HG03439 (cell line): Measurements from ENCODE around the gene C1orf198.

Source experiments
- ATAC-seq: cut with Tn5 transposase; IDR thresholded peaks from one replicate; pipeline ENCODE4 v1.9.1; 2021; ENCODE audit warnings: mild to moderate bottlenecking, moderate library complexity; ENCODE audit not compliant: unreplicated experiment

C1orf198 gene, protein sequence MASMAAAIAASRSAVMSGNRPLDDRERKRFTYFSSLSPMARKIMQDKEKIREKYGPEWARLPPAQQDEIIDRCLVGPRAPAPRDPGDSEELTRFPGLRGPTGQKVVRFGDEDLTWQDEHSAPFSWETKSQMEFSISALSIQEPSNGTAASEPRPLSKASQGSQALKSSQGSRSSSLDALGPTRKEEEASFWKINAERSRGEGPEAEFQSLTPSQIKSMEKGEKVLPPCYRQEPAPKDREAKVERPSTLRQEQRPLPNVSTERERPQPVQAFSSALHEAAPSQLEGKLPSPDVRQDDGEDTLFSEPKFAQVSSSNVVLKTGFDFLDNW

GRCh38 chr1:230867903-230868735 is at the start of gene C1orf198:
Gene C1orf198, minus strand, starts transcription at chr1:230868521. Its CDS starts 9 bp downstream, at chr1:230868512.
- ATAC-seq = peak; percentile 81

DNA sequence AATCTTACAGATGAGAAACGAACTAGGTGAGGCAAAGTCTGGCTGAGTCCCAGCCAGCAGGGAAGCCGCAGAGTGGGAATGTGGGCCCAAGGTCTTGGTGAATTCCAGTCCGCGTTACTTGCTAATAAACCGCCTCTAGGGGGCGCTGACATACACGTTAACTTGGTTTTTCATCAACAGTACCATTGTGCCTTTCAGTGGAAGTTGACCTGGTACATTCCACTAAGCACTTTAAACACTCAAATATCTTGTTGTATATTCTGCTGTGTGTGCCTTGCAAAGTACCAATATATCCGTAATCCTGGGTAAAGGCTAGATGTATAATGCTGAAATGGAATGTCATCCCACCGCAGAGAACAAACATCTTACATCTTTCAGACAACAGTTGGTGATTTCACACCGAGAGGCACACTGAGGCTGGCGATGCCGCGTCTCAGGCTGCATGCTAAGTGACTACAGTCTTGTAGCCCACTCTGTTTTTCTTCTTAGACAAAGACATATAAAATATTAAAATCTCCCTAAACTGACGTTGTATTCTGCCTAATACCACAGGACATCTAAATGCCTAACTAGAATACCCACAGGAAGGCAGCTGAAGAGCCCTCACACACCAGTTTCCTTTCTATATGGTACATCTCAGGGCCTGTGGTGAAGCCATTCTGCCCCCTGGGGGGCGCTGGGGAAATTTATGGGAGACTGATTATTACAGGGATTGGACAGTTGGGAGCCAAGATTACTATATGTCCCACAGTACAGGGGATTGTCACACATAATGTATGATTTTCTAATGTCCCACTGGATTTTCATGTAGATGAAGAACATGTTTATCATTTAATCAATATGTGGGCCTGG is 49.2 kb upstream of the C1orf198 start:
- no peak for ATAC-seq

DNA sequence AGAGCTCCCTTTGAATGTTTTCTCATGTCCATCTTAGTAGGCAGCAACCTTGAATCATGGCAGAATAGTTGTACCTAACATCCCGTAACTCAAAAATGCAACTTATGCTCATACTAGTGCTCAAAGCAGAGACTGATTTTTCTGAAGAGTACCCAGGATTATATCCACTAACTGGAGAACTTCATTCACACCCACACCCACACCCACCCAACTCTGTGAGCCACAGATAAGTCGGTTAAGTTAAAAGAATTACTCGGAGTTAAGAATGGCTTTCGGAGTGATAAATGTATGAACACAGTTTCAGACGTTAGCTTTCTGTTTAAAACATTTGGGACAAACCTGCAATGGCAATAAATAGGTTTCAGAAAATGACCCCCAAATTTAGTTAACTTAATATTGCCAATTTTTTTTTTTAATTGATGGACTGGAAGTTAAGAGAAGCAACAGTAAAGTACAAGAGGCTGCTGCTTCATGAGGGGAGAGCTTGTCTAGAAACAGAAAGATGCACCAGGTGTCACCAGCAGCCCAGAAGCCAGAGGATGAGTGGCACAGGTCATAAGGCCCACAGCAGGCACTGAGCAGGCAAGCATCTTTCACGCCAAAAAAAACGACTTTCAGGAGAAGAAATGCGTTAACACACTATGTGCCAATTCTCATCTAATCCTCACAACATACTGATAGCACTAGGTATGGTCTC is 48.4 kb upstream of the C1orf198 start:
- ATAC-seq = no peak

DNA sequence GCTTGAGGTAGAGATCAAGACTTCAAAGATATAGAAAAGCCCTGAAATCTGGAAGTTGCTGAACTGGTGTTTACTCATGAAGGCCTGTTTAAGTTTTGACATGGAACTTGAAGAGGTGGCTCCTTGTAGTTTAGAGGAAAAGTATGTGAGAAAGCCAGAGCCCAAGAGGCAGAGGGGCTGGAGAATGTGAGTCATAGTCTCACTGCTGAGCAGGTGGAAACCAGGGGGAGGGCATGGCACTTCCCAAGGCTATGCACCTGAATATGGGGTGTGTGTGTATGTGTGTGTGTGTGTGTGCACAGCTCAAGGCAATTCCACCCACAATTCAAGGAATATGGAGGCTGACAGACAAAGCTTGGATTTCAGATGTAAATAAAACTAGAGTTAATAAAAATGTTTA is 46.8 kb upstream of the C1orf198 start:
- ATAC-seq = no peak

- ATAC-seq = no peak
These were observed 45.2 kb upstream of the C1orf198 start for GRCh38 chr1:230913496-230913895.

GRCh38 chr1:230910755-230911117 is 42.4 kb upstream of the C1orf198 start:
- no peak for ATAC-seq

DNA sequence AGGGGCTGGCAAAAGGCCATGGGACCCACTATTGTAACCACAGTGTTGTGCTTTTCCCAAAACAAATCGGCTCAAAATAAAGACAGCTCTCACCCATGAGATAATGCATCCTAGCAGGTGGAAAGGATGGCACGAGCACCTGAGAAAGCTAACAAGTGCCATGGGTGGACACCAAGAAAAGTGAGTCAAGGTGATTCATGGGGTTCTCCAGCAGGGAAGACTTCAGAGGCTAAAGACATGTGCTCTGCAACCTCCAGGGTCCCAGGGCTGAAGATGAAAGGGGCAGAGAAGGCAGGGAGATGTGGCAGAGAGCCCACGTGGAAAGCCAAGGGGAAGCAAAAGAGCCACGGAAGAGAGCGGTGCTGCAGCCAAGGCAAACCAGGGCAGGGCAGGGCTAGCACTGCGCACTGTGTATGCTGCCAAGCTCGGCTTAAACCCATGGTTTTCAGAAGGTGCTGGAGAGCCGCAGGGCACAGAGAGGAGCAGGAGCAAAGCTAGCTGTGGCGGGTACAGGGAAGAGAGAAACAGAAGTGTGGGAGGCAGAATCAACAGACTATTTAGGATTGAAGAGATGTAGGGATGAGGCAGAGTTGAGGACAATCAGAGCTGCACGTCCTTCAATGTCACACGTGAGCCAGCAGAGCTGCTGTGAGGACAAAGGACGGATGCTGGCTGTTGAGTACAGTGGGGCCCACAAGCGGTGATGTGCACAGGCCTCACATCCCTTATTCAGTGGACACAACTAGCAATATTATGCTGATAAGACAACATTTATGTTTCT is 41.8 kb upstream of the C1orf198 start:
- no peak for ATAC-seq

DNA sequence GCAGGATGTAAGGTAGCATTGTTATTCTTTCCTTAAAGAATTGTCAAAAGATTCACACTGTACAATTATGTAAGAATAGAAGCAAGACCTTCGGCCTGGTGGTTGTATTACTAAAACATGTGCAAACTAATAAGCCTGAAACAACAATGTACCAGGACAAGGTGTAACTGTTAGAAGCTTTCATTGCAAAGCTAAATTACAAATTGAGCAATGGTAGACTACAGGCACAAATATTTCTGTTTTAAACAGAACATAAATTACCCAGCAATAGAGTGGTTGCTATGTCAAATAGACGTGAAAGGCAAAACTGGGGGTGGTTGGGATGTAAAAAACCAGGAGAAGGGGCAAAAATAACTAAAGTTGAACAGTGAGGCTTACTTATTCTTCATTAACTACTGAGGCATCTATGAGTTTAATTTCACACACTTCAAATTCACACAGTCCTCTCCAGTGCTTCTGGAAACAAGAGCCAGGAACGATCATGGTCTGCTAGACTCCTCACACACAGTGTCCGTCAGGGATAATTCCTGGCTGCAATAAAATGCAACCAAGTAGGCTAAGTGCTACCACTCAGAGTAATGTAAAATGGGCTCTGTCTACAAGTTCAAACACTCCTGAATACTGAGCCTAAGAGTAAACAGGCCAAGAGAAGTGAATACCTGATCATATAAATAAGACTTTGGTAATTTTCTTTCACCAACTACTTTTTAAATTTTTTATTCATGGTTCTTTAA is 39.3 kb upstream of the C1orf198 start:
- ATAC-seq = no peak

GRCh38 chr1:230906226-230906625 is 37.9 kb upstream of the C1orf198 start:
- ATAC-seq = no peak

- no peak for ATAC-seq
These were observed 37.4 kb upstream of the C1orf198 start for GRCh38 chr1:230905733-230906132.

- no peak for ATAC-seq
These were observed 34.1 kb upstream of the C1orf198 start for GRCh38 chr1:230902349-230902923.

DNA sequence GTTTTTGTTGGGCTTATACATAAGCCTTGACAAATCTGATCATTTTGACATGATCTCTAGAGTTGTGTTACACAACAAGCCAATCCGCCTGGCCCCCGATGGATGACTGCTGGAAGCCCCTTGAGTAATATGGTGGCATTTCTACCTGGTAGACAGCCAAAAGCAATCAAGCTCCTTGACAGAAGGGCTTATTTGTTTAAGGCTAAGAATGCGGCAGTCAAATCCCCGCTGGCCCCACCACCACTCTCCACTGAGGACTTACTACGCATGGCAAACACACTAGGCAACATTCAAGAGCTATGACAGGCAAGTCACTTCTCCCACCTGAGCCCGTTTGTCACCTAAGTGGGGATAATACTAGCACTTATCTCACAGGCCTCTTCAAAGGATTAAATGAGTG is 33.4 kb upstream of the C1orf198 start:
- no peak for ATAC-seq

DNA sequence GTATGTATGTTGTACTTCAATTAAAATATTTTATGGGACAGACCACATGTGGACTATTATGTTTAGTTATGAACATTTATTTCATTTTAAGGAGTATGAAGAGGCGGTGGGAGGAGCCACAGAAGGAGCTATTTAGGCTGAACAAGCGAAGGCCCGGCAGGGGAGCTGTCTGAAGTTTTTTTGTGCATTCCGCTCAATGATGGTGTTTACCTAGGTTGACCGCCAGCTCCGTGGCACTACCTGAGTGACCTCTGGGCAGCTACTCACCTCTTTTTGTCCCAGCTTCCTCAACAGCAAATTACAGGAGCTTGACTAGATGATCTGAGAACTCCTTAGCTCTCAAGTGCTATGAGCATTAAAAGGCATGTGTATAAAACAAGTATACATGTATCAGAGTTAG is 32.7 kb upstream of the C1orf198 start:
- ATAC-seq = no peak

DNA sequence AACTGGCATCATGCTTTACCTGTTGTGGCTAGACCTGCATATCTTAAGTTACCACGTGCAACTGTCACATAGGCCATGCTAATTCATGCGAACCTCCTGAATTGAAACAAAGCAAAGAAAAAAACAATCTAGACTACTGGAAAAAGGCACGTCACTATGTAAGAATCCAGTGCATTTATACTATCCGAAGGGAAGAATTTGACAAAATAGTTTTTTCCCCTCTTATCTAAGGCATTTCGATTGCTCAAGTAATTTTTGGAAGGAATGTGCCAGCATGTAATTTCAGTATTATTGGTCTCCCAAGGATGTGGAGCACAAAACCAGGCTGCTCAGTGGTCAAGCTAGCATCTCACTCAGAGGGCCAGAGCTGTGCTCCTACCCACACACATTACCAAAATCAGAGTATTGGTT is 31.5 kb upstream of the C1orf198 start:
- no peak for ATAC-seq

GRCh38 chr1:230898748-230899147 is 30.4 kb upstream of the C1orf198 start:
- no peak for ATAC-seq

- no peak for ATAC-seq
These were observed 29.8 kb upstream of the C1orf198 start for GRCh38 chr1:230898144-230898543.

- no peak for ATAC-seq
These were observed 28.5 kb upstream of the C1orf198 start for GRCh38 chr1:230896779-230897178.

DNA sequence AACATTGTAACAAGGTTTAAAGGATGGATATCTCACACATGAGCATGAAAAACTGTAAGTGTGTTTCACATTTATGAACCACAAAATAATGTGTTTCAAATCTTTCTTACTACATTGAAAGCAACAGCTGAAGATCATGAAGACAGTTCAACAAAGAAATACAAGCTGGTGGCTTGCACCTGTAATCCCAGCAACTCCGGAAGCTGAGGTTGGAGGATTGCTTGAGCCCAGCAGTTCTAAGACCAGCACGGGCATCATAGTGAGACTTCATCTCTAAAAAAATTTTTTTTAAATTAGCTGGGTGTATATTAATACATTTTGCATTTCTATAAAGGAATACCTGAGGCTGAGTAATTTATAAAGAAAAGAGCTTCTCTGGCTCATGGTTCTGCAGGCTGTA is 27.1 kb upstream of the C1orf198 start:
- no peak for ATAC-seq

- ATAC-seq = no peak
These were observed 26.3 kb upstream of the C1orf198 start for GRCh38 chr1:230894664-230895063.
